HK-2 (cell line): ENCODE results near the gene UBASH3B.

ENCODE experiments used
- DNase-seq: peaks from one replicate; pipeline ENCODE4 v3.0.0-alpha.2; 2018; ENCODE audit not compliant: unreplicated experiment

The UBASH3B gene

DNA sequence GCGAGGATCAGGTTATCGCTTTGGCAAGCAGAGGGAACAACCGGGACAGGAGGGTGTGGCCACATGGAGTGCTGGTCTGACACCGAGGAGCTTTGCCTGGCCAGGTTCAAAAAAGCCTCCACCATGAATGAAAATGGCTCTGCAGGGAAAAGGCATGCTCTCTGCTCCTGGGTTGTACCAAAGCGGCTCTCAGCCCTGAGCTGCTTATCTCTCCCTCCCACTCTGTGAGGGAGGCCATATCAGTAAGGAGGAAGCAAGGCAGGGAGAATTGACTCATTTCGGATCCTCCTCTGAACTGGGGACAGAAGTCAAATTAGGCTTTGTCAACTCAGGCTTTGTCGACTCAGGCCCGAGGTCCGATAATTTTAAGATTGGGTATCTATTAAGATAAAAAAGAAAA, 99.9 kb downstream of the UBASH3B start:
- no peak for DNase-seq

DNA sequence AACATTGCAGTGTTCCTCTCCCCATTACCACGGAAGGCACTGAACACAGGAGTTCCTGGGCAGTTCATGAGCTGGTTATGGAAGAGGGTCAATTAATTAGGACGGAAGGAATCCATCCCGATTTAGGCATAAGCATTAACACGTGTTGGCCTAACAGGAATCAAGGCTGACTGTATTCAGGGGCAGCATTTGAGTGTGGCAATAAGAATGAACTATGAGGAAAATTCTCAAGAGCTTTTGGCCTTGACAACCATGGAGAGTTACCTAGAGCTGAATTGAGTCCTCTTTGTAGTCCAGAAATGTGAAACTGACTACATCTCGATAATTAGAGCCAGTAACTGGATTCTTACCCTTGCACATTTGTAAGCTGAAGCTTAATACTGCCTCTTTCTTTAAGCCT, 100.4 kb downstream of the UBASH3B start:
- no peak for DNase-seq

DNA sequence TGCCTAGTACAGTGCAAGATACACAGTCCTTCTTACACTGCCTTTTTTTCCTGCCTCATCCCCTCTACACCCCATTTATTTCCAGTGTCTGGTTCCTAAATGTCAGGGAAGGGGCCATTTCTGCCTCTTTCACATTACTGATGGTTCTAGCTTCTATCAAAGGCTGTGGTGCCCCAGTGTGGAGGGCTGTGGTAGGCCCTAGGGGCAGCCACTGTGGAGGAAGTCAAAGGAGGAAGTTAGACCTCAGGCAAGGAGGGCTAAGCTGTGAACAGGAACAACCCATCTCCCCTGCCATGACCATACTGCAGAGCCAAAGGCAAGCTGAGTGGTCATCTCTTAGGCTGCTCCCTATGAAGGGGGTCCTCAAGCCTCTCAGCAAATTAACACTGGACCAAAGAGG, 100.9 kb downstream of the UBASH3B start:
- DNase-seq: no peak

DNA sequence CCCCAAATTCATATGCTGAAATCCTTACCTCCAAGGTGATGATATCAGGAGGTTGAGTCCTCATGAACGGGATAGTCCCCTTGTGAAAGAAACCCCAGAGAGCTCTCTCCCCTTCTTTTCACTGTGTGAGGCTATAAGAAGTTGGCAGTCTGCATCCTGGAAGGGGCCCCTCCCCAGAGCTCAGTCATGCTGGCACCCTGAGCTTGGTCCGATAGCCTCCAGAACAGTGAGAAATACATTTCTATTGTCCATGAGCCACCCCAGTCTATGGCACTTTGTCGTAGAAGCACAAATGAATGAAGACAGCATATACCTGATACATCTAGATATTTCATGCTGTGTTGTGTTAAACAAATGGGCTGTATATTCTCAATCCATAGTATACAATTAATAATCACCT, 101.7 kb downstream of the UBASH3B start:
- no peak for DNase-seq

DNA sequence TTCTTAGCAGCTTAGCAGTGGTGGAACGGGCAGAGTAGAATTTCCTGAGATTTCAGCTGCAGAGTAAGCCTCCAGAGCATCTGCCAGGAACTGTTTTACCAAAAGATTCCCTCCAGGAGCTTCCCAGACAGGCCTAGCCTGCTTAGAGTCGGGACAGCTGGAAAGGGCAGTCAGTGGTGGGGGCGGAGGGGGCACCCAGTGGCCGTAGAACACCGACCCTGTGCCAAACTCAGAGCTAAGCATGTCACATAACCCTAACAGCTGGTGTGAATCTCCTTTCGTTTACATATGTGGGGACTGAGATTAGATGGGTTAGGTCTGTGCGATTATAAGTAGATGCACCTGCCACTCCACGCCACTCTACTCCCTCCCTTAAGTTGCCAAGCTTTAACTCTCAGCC, 102.8 kb downstream of the UBASH3B start:
- DNase-seq: no peak

DNA sequence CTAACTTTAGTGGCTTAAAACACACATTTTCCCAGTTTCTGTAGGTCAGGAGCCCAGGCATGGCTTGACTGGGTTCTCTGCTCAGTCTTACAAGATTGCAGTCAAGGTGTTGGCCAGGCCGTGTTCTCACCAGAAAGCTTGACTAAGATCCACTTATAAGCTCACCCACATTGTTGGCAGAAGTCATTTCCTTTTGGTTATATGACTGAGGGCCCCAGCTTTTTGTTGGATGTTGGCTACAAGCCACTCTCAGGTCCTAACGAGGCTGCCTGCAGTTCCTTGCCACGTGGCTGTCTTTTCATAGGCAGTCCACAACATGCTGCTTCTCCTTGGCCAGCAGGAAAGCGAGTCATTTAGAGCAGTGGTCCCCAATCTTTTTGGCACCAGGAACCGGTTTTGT, 103.5 kb downstream of the UBASH3B start:
- DNase-seq: no peak

DNA sequence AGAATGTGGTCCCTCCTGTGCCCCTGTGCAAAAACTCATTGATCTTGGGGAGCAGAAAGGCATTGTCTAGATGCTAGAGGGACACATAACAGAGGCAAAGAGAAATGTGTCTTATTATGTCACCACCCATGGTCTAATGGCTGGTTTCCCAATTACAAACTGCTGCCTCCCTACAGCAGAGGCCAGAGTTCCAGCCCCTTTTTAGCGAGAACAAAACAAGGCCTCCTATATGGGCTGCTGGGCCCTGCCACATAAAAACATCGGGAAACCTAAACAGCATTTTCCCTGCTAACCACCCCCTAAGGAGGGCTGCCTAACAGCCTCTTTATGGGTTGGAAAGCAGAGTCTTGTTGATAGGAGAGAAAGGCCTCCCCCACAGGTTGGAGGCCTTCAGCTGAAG, 107.6 kb downstream of the UBASH3B start:
- DNase-seq: no peak

DNA sequence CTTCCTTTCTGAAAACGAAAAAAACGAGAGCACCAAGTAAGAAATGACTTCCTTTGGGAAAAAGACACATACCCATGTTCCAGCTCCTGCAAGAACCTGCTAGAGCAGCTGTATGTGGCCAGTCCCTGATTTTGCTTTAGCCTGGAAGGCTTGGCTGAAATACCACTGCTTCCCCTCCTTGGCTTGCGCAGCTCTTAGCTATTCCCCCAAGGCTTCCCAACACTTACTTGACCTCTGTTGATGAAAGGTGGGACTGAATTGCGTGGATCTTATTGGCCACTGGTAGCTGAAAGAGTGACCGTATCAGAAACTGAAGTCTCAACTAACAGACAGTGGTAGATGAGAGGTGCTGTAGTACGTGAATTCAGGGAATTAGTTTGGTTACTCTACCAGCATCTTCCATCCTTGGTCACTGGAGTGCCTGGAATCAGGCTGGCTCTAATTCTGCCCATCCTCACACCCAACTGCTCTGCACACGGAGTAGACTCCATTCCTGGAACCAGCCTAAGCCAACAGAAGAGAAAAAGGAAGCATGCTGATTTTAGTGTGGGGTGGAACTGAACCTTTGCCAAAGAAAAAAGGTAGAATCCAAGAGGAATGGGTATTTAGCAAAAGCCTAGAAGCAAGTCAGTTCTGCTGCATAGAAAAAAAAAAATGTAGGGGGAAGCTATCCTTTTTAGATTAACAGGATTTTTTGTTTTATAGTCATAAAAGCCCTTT, 109.0 kb downstream of the UBASH3B start:
- DNase-seq: no peak

DNA sequence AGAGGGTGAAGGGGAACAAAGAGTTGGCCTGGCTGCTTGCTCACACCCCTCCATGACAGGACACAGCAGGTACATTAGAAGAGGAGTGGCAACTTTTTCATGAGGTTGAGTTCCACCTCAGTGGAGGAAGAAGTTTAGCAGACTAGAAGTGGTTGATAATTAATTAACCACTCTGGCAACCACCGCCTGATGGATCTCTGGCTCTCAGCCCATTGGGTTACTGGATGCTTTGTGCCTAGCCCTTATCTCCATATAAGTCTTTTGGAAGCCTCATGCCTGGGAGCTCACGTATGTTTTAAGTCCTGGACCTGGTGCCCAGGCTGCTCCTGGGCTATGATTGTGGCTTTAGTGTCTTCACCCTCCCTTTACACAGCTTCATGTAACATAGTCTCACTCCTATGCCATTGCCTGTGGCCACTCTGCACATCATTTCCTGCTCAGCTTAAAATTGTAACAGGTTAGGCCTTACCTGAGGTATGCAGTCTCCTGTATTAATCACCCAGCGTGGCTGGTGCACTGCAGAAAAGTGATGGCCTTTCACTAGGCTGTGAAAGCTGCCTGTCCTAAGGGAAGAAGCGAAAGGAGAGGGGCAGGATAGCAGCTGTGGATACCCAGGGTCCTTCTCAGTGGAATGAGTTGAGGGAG, 110.1 kb downstream of the UBASH3B start:
- peak; percentile 20 for DNase-seq

DNA sequence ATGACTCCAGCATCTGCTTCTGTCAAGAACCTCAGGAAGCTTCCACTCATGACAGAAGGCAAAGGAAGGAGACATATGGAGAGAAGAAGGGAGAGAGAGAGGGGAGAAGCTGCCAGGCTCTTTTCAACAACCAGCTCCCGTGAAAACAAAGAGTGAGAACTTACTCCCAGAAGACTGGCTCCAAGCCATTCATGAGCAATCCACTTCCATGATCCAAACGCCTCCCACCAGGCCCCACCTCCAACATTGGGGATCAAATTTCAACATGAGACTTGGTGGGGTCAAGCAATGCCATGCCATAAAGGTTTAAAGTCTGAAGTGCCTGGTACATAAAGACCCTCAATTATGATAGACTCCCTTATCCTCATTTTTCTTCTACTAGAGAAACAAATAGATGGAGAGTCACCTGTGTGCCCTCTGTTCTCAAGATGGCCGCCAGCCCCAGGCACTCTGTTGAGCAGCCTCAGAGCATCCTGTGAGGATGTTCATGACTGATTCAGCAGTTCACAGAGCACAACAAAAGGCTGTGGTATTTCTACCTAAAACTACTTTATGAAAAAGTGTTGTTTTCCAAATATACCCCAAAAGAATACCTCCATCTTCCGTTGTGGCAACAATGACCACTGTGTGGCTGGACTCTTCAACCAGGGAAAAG, 113.7 kb downstream of the UBASH3B start:
- DNase-seq: no peak

DNA sequence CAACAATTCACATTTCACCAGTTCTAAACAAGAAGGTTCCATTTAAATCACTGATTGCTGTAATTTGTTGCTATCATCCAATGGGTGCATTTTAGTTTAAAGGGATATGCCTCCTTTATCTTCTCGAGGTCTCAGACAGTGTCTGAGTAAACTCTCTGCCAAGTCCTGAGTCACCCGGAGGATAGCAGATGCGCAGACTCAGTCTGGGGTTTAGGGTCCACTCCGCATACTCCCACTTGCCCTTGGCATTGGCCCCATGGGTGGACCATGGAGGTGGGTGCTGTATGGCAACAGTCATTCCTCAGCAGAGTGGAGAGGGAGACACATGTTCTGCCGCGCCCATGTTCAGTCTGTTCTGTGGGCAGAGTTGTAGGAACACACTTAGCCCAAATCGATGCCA, 117.4 kb downstream of the UBASH3B start:
- DNase-seq: no peak

DNA sequence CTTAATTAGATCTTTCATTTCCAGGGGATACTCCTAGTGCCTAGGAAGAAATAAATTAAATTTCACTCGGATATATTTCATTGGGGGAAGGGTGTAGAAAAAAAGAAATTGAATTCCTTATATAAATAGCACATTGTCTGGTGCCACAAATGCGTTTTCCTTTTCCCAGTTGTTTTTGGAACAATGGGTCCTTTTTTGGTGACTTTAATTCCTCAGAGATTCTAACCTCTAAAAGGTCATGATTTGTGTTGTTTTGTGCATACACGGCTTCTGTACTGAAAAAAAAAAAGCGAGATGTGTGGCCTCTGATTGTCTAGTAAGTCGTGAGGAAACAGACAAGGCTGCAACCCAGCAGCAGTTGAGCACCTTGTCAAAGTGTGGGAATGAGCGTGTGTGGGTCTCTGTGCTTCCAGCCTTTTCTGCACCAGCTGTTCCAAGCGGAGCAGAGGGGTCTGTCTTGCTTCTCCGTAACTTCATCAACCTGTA, 118.3 kb downstream of the UBASH3B start:
- DNase-seq: no peak

DNA sequence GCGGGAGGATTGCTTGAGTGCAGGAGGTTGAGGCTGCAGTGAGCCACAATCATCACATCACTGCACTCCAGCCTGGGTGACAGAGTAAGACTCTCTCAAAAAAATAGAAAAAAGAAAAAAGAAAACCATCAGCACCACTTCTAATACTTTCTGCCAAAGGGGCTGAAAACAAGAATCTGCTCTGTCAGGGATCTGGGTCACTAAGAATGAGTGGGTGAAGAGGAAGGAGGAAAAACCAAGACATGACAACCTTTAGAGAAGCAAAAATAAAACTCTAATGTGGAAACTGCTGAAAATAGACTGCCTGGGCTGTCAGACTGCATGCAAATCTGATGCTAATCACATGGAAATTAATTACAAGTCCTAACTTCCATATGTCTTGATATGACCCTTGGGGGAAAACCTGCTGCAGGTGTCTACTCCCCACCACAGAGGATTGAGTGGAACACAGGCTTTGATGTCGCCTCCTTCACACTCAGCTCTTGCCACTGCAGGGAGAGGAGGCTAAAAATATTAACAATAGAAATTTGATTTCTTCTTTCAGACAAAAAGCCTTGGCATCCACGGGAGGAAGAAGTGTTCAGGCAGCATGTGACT, 120.3 kb downstream of the UBASH3B start:
- no peak for DNase-seq

DNA sequence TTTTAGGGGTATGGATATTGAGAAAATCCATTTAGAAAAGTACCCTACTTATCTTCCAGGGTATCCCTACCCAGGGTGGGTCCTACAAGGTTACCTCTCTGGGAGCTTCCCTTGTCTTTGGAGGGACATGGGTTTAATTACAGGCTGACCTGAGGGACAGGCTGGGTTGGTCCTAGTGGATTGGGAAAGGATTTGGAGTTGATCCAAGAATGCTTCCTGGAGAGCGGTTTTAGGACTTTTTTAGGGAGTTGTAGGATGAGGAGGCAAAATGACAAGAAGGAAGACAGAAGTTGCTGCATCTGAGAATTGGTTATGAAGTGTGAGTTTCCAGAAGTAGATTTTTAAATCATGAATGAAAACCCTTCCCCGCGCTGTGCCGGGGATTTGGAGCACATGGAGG, 121.0 kb downstream of the UBASH3B start:
- no peak for DNase-seq

DNA sequence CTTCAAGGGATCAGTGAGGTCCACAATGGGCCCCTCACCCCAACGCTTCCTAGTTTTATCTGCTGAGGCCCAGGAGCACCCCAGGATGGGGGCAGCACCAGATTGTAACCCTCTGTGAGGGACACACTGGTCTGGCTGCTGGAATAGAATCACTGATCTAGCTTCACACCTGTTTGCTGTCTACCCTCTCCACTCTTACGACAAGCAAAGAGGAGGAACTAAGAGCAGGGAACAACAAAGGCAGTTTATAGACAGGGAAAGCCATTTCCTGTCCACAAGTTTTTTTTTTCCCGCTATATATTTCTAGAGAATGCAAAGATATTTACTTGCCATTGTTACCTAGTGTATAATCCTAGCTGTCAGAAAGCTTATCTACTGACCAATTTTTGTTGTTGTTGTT, 121.8 kb downstream of the UBASH3B start:
- no peak for DNase-seq

DNA sequence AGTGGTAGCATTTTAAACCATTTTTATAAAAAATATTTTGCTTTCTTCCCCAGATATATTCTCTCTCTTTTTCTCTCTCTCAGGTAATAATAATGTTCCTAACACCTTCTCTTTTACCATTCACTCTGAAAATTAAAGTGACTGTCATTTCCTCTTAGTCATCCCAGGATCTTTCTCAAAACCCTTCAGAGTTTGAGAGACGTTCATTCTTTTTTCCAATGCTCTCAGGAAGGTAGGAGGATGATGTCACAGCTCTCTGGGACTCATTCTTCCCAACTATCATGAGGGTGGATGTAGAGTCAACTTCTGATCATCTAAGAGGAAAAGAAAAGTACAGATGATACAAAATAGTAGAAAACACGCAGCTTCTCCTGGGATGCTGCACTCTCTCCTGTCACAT, 122.6 kb downstream of the UBASH3B start:
- DNase-seq: no peak

DNA sequence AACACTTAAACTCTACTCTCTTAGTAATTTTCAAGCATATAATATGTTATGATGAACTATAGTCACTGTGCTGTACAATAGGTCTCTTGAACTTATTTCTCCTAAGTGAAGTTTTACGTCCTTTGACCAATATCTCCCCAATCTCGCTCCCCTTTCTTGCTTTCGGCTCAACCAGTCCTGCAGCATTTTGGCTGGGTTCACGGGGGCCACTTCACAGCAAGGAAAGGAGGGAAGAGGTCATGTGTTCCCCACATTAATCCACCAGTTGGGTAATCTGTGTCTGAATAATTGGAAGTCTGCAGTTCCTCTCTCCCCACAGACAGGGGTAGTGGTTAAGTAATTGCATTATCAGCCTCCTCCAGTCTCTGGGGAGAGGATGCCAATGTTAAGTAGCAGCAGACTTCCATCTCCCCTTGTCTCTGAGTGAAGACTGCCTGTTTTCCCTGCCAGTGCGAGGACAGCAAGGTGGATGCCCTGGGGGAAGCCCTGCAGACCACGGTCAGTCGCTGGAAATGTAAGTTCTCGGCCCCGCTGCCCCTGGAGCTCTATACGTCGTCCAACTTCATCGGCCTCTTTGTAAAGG, 123.6 kb downstream of the UBASH3B start:
- DNase-seq: no peak

DNA sequence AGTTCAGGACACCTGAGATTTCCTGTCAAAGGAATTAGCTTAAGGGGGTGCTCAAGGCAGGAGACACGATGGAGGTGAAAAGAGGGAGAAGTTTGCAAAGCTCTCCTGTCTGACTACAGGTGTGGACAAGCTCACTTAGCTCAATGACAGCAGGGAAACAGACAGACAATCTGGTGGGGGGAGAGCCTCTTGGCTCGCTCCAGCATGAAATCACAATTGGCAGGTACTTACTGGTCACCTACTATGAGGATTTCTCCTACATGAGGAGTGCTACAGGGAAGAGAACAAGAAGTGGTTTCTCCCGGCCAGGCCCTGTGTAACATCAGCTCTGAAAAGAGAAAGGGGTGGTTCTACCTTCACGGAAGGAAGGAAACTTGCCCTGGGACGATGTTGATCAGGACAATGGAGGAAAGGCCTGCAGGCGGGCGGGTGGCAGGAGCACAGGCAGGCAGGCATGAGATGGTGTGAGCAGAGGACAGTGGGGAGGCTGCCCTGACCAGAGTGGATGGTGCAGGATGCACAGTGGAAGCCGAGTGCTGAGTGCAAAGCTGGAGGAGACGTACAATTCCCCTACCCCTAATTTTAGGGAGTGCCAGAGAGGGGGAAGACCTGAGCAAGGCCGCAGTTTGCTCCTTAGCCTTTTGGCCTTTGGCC, 124.9 kb downstream of the UBASH3B start:
- no peak for DNase-seq

DNA sequence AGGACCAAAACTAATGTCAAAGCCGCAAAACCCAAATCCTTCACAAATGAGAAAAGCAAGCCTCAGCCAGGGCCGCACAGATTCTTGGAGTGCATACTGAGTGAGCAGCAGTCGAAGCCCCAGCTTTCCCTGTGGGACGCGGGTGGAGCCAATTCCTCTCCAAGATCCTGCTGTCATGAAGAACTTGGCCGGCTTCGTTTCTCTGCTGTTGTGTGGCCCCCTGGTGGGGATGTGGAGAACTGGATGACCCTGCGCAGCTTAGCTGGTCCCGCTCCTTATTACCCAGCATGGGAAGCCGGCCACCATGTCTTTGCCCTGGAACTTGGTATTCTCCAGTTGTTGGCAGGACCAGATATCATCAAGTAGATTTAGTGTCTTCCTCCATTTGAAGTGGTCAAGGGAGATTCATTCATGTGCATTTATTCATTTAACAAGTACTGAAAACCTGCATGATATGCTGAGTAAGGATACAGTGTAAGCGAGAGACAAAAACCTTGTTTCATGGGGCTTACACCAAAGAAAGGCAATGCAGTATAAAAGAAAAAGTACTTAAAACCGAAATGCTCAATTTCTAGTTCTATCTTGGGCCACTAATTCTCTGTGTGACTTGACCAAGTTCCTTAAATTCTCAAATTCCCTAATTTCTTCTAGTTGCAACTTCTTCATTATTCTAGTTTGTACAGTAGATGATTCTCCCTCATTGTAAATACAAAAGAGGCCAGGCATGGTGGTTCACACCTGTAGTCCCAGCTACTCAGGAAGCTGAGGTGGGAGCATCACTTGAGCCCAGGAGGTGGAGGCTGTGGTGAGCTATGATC, 126.1 kb downstream of the UBASH3B start:
- DNase-seq: peak; percentile 73

DNA sequence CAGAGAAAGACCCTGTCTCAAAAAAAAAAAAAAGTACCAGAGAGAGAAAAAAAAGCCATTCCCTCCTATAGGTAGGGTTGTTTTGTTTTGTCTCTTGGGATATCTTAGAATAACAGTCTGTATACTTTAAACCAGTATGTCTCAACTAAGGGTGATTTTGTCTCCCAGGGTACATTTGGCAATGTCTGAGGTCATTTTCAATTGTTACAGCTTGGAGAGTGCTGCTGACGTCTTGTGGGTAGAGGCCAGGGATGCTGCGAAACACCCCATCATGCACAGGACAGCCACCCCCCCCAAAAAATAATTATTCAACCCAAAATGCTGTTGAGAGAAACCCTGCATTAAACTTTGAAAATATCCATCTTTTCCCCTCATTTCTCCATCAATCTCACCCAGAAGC, 126.7 kb downstream of the UBASH3B start:
- DNase-seq: no peak
